Duodenal mucosa (tissue), 2 donors: Measurements from ENCODE around the gene CFAP157.

ENCODE experiments used
- H3K27ac ChIP-seq: one replicate; pipeline ENCODE4 v1.7.0; 2013; ENCODE audit warnings: low read depth, low read length
- H3K27me3 ChIP-seq, 2 donors: one replicate each; pipeline ENCODE4 v1.7.0; 2013; ENCODE audit warnings: low read length in 2 of 2, control low read depth in 1 of 2; ENCODE audit not compliant: insufficient read depth in 2 of 2, control insufficient read depth in 1 of 2
- H3K36me3 ChIP-seq, 2 donors: one replicate each; pipeline ENCODE4 v1.7.0; 2013; ENCODE audit warnings: low read length in 2 of 2, control low read depth in 1 of 2; ENCODE audit not compliant: insufficient read depth in 2 of 2, control insufficient read depth in 1 of 2
- H3K4me1 ChIP-seq, 2 donors: one replicate each; pipeline ENCODE4 v1.7.0; 2013; ENCODE audit warnings: low read length in 2 of 2, control low read depth in 1 of 2; ENCODE audit not compliant: insufficient read depth in 2 of 2, control insufficient read depth in 1 of 2
- H3K4me3 ChIP-seq, 2 donors: one replicate each; pipeline ENCODE4 v1.7.0; 2013; ENCODE audit warnings: low read length in 2 of 2, low read depth in 1 of 2
- H3K9ac ChIP-seq, 2 donors: one replicate each; pipeline ENCODE4 v1.7.0; 2013; ENCODE audit warnings: low read length in 2 of 2, low read depth in 1 of 2
- H3K9me3 ChIP-seq, 2 donors: one replicate each; pipeline ENCODE4 v1.7.0; 2013; ENCODE audit warnings: low read length in 2 of 2, control low read depth in 1 of 2; ENCODE audit not compliant: control insufficient read depth in 1 of 2

Gene CFAP157

DNA sequence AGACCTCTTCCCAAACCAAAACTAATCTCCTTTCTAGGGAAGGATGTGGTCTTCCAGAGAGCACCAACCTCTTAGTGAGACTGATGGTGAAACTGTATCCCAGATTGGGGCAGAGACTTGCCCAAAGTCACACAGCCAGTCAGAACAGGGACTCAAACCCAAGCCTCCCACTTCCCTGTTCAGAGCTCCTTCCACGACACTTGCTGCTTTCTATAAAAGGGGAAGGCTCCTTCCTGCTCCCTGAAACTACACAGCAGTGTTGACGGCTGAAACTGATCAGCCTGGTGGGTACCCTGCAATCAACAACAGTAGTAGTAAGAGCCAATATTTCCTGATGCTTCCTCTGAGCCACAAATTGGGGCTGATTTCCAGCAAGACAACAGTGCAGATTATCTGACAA lies 26.8 kb downstream of the CFAP157 start:
- Histone ChIP-seq H3K9ac (peak overlapping the region in 1 of 2 donors; percentile 18), H3K4me1 (peaks cover 7 to 18% of the 10 kb centered on the region in 2 donors), H3K4me3 (peak overlapping the region in 1 of 2 donors; percentile 76), H3K9me3 (no peaks in the 10 kb centered on the region), H3K36me3 (peaks cover 0 to 8% of the 10 kb centered on the region in 2 donors), H3K27ac (no peak overlapping the region), H3K27me3 (no peaks in the 10 kb centered on the region)

- Histone ChIP-seq H3K27ac (peak overlapping the region; percentile 92), H3K9me3 (no peaks in the 10 kb centered on the region), H3K9ac (peak overlapping the region; percentile 55 to 60), H3K4me3 (peak overlapping the region; percentile 72 to 76), H3K36me3 (peaks cover 0 to 8% of the 10 kb centered on the region in 2 donors), H3K27me3 (no peaks in the 10 kb centered on the region), H3K4me1 (peaks cover 7 to 18% of the 10 kb centered on the region in 2 donors)
Measured at GRCh38 chr9:127734247-127734746, 27.5 kb downstream of the CFAP157 start.

DNA sequence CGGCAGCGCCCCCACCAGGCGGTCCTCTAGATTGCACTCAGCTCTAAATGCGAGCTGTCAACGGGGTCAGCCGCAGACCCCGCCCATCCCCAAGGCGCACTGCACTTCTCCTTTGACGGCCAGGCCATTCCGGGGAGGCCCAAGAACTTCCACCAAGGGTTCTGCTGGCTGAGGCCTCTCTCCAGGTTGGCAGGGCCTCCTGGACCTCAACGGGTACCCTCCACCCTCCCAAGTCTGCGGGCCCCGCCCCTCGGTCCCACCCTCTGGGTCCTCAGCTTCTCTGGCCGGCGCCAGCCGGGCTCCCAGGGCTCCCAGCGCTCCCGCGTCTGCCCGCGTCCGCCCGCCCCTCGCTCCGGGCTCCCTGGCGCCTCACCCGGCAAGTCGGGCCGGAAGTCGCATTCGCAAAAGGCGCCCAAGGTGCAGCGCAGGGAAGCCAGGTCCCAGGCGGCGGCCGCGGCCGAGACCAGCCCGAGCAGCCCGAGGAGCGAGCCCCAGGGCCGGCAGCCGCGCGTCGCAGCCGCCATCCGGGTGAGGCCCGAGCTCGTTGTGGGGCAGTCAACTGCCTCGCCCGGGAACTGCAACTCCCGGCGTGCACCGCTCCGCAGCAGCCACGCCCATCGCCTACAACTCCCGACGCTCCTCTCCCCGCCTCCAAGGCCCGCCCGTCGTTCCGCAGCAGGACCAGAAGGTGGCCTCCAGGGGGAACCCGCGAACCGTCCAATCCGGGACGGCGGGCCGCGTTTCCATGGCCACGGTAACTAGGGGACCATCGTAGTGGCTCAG lies 28.1 kb downstream of the CFAP157 start, which contains the start of gene TOR2A:
Gene TOR2A, minus strand, starts transcription at position 548 of the 783 bp plus-strand sequence. Its CDS starts 24 bp downstream, at position 524.
- Histone ChIP-seq H3K9me3 (no peaks in the 10 kb centered on the region), H3K27me3 (no peaks in the 10 kb centered on the region), H3K9ac (peak within 1 kb of the TSS; percentile 55 to 60), H3K4me1 (peaks cover 7 to 18% of the 10 kb centered on the region in 2 donors), H3K36me3 (peaks cover 0 to 12% of the 10 kb centered on the region in 2 donors), H3K27ac (peak within 1 kb of the TSS; percentile 92), H3K4me3 (peak within 1 kb of the TSS; percentile 72 to 76)

DNA sequence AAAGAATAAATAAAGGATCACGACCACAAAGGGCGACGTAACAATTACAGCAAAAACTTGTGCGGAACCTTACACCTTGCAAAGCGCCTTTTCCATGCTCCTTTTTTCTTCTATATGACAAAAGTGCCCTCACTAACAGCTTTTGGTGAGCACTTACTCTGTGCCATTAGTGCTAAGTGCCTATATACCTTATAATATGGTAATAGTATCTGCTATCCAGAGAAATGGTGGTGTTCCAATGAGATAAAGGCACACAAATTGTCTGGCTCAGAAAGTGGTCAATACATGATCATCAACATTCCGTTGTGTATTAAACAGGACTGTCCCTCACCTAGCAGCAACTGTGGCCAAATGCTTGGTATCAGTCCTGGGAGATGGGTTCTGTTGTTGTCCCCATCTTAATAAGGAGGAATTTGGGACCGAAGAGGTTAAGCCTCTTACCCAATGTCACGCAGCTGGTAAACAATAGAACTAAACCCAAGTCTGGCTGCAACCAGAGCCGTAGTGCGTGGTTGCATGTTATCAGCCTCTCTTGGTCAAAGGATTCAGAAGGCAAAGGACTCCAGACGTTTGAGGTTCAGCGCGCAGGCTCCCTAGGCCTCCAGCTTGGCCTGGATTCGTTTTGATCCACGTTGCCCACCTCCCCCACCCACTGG lies 28.9 kb downstream of the CFAP157 start:
- Histone ChIP-seq H3K9ac (no peak overlapping the region), H3K36me3 (peaks cover 0 to 16% of the 10 kb centered on the region in 2 donors), H3K4me1 (peaks cover 12 to 25% of the 10 kb centered on the region in 2 donors), H3K27me3 (no peaks in the 10 kb centered on the region), H3K27ac (no peak overlapping the region), H3K9me3 (no peaks in the 10 kb centered on the region), H3K4me3 (no peak overlapping the region)

DNA sequence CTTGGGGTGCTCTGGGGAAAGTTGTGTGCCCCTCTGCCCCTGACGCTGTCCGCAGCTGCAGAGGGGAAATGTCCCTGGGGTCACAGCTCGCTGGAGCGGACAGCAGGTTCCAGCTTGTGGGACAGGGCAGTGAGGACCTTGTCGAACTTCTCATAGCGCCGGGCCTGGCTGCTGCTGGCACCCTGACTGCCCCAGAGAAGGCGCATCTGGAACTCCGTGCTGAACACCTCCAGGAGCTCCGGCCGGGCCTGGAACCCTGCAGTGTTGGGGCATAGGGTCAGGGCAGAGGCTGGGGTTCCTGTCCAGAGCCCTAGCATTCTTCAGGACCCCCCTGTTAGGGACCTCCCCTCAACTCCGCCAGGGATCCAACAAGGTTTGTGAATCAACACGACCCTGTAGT lies 31.9 kb downstream of the CFAP157 start:
- Histone ChIP-seq H3K36me3 (peaks cover 0 to 8% of the 10 kb centered on the region in 2 donors), H3K27ac (no peak overlapping the region), H3K4me1 (peaks cover 12 to 24% of the 10 kb centered on the region in 2 donors), H3K9ac (no peak overlapping the region), H3K27me3 (peaks cover 4 to 7% of the 10 kb centered on the region in 2 donors), H3K4me3 (no peak overlapping the region), H3K9me3 (no peaks in the 10 kb centered on the region)

DNA sequence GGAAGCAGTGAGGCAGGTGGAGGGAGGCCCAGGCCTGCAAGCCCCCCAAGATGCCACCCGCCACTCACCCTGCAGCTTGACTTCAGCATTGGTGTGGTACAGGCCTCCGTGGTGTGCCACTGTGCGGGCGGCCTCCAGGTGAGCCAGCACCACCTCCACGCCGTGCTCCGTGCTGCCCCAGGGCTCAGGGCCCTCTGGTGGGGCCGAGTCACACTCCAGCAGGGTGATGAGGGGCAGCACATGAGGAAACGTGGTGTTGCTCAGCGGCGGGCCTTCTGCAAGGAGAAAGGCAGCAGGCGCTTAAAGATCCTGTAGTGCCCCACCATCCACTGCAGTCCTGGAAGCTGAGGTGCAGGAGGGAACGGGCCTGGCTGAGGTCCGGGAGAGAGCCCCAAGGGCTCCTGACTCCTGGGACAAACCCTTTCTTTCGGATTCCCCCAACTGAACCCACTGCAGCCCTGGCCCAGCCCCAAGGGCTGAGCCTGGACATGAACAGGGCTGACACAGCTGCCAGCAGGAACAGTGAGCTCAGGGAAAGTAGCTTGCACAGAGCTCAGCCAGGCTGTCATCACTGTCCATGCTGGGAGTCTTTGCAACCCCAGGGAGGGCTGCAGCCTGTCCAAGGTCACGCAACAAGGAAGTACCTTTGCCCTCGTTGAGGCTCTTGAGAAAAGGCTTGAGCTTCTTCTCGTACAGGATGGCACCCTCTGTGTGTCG lies 33.0 kb downstream of the CFAP157 start:
- Histone ChIP-seq H3K4me1 (peaks cover 5 to 14% of the 10 kb centered on the region in 2 donors), H3K27me3 (peaks cover 4 to 7% of the 10 kb centered on the region in 2 donors), H3K27ac (no peak overlapping the region), H3K4me3 (no peak overlapping the region), H3K9ac (no peak overlapping the region), H3K36me3 (peaks cover 0 to 8% of the 10 kb centered on the region in 2 donors), H3K9me3 (no peaks in the 10 kb centered on the region)

DNA sequence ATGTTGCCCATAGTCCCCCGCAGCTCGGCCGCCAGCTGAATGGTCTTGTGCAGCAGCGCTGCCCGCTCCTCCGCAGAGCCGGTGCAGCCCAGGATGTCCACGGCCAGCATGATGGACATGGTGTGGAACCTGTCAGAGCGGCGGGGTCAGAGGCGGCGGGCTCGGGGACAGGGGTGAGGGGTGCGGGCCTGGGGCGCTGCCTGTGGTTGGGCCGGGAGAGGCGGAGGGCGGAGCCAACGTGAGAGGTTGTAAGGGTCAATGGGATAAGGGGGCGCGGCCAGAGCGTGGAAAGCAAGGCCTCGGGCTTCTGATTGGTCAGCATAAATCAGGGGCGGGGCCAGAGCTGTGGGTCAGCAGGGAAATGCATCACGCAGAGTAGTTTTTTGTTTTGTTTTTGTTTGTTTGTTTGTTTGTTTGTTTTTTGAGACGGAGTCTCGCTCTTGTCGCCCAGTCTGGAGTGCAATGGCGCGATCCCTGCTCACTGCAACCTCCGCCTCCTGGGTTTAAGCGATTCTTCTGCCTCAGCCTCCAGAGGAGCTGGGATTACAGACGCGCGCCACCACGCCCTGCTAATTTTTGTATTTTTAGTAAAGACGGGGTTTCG lies 35.1 kb downstream of the CFAP157 start:
- H3K36me3 ChIP-seq: peaks cover 0 to 11% of the 10 kb centered on the region in 2 donors
- H3K27ac ChIP-seq: no peak overlapping the region
- no peak overlapping the region for H3K4me3 ChIP-seq
- H3K4me1 ChIP-seq: peaks cover 5 to 7% of the 10 kb centered on the region in 2 donors
- no peak overlapping the region for H3K9ac ChIP-seq
- no peaks in the 10 kb centered on the region for H3K9me3 ChIP-seq
- H3K27me3 ChIP-seq: peaks cover 4 to 7% of the 10 kb centered on the region in 2 donors

GRCh38 chr9:127742435-127743088 lies 35.8 kb downstream of the CFAP157 start:
- H3K9me3 ChIP-seq: no peaks in the 10 kb centered on the region
- H3K36me3 ChIP-seq: peaks cover 0 to 15% of the 10 kb centered on the region in 2 donors
- peaks cover 4 to 7% of the 10 kb centered on the region in 2 donors for H3K27me3 ChIP-seq
- H3K9ac ChIP-seq: no peak overlapping the region
- no peak overlapping the region for H3K4me3 ChIP-seq
- H3K4me1 ChIP-seq: peaks cover 5 to 7% of the 10 kb centered on the region in 2 donors
- H3K27ac ChIP-seq: no peak overlapping the region

GRCh38 chr9:127744398-127745110 lies 37.8 kb downstream of the CFAP157 start:
- H3K27ac ChIP-seq: no peak overlapping the region
- peaks cover 5 to 7% of the 10 kb centered on the region in 2 donors for H3K4me1 ChIP-seq
- peaks cover 4 to 7% of the 10 kb centered on the region in 2 donors for H3K27me3 ChIP-seq
- no peak overlapping the region for H3K4me3 ChIP-seq
- peaks cover 4 to 26% of the 10 kb centered on the region in 2 donors for H3K36me3 ChIP-seq
- H3K9me3 ChIP-seq: no peaks in the 10 kb centered on the region
- no peak overlapping the region for H3K9ac ChIP-seq
